Measurements from ENCODE around the gene MED27.

The MED27 gene

DNA sequence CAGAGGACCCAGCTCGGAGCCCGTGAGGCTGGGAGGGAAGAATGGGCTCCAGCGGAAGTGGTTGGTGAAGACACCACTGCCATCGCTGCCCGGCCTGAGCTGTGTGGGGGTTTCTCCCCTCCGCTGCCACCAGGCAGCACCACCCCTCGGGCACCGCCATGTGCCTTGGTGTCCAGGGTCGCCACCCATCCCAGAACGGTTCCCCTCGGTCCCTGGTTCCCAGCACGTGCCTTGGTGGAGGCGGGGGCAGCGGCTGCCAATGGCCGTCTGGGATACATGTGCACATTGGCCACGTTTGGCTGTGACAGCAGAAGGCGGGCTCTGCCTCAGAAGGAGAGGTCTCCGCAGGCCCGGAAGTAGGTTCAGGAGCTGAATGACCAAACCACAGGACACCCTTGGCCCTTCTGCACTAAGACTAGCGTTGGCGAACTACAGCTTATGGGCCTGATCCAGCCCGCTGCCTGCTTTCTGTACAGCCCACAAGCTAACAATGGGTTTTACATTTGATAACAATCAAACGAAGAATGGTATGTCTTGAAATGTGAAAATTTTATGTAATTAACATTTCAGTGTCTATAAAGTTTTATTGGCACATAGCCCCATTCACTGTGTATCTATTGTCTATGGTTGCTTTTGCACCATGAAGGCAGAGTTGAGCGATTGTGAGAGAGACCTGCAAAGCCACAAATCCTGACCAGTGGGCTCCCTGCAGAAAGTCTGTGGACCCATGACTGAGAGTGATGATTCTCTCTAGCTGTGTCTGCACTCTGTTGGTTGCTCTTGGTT, 248.1 kb downstream of the MED27 start:
- H3K4me3 ChIP-seq (replicated peaks in 1 of 2; ENCODE audit: low read depth in 2 of 2, low read length in 2 of 2), result no peak overlapping the region
- DNase-seq (ENCODE audit: low read depth in 2 of 2), result no peak
- TF ChIP-seq, protein P1, sequence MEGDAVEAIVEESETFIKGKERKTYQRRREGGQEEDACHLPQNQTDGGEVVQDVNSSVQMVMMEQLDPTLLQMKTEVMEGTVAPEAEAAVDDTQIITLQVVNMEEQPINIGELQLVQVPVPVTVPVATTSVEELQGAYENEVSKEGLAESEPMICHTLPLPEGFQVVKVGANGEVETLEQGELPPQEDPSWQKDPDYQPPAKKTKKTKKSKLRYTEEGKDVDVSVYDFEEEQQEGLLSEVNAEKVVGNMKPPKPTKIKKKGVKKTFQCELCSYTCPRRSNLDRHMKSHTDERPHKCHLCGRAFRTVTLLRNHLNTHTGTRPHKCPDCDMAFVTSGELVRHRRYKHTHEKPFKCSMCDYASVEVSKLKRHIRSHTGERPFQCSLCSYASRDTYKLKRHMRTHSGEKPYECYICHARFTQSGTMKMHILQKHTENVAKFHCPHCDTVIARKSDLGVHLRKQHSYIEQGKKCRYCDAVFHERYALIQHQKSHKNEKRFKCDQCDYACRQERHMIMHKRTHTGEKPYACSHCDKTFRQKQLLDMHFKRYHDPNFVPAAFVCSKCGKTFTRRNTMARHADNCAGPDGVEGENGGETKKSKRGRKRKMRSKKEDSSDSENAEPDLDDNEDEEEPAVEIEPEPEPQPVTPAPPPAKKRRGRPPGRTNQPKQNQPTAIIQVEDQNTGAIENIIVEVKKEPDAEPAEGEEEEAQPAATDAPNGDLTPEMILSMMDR (IDR thresholded peaks at IDR 0.05; ENCODE audit: low read depth, low read length), result no peak

DNA sequence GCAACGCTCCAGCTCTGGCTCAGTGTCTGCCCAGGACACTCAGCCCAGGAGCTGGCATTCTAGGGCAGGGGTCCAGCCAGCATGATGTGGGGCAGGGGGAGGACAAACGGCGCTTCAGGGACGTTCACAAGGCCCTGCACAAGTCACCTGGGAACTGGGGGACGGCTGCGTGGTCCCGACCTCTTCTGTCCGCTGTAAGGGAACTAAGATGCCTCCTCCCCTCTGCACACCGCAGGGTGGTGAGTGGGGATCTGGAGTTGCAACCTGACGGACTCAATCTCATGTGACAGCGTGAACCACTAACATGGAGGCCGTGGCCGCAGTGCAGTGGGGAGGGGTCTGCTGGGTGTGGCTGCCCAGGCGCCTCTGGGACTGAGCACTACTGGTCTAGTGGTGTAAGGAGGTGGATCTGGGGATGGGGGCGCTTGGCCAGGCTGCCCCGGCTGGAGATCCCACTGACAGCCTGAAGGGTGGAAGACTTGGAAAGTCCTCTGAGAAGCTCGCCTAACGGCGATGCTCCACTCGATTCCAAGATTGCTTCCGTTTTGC, 251.8 kb downstream of the MED27 start:
- no peak overlapping the region for H3K4me3 ChIP-seq (replicated peaks in 1 of 2; ENCODE audit: low read depth in 2 of 2, low read length in 2 of 2)
- no peak for DNase-seq (ENCODE audit: low read depth in 2 of 2)
- TF ChIP-seq, protein P1 (IDR thresholded peaks at IDR 0.05; ENCODE audit: low read depth, low read length), result no peak

GRCh38 chr9:131826966-131827525, 252.6 kb downstream of the MED27 start:
- DNase-seq (ENCODE audit: low read depth in 2 of 2), result no peak
- no peak overlapping the region for H3K4me3 ChIP-seq (replicated peaks in 1 of 2; ENCODE audit: low read depth in 2 of 2, low read length in 2 of 2)
- TF ChIP-seq, protein P1 (IDR thresholded peaks at IDR 0.05; ENCODE audit: low read depth, low read length), result no peak

GRCh38 chr9:131826053-131826452, 253.6 kb downstream of the MED27 start:
- TF ChIP-seq, protein P1 (IDR thresholded peaks at IDR 0.05; ENCODE audit: low read depth, low read length), result no peak
- no peak overlapping the region for H3K4me3 ChIP-seq (replicated peaks in 1 of 2; ENCODE audit: low read depth in 2 of 2, low read length in 2 of 2)
- no peak for DNase-seq (ENCODE audit: low read depth in 2 of 2)

GRCh38 chr9:131824953-131825495, 254.6 kb downstream of the MED27 start:
- DNase-seq (ENCODE audit: low read depth in 2 of 2), result no peak
- TF ChIP-seq, protein P1 (IDR thresholded peaks at IDR 0.05; ENCODE audit: low read depth, low read length), result no peak
- H3K4me3 ChIP-seq (replicated peaks in 1 of 2; ENCODE audit: low read depth in 2 of 2, low read length in 2 of 2), result no peak overlapping the region

- TF ChIP-seq, protein P1 (IDR thresholded peaks at IDR 0.05; ENCODE audit: low read depth, low read length), result no peak
- DNase-seq (ENCODE audit: low read depth in 2 of 2), result no peak
- no peak overlapping the region for H3K4me3 ChIP-seq (replicated peaks in 1 of 2; ENCODE audit: low read depth in 2 of 2, low read length in 2 of 2)
Observed at GRCh38 chr9:131824155-131824594, 255.5 kb downstream of the MED27 start.
